Testis (tissue), 3 donors: ENCODE results near the gene ARL3. TPM values are rescaled to one million over a fixed set of nuclear protein-coding genes. Genes with fewer than 3 reads are reported as not detected.

Source experiments
- DNase-seq: peaks from one replicate; pipeline ENCODE4 v3.0.0-alpha.2; 2019
- H3K27ac ChIP-seq, 2 donors: fragments of 200-600 bp; sonication (generic); one replicate each; pipeline ENCODE4 v1.5.1; 2019
- H3K27me3 ChIP-seq: fragments of 200-600 bp; sonication (generic); one replicate; pipeline ENCODE4 v1.5.1; 2019
- H3K36me3 ChIP-seq: fragments of 200-600 bp; sonication (generic); one replicate; pipeline ENCODE4 v1.5.1; 2017; ENCODE audit warnings: low read depth; ENCODE audit errors: missing control alignments
- H3K4me1 ChIP-seq: fragments of 200-600 bp; sonication (generic); one replicate; pipeline ENCODE4 v1.5.1; 2019
- H3K4me3 ChIP-seq, 2 donors: fragments of 200-600 bp; sonication (generic); one replicate each; pipeline ENCODE4 v1.5.1; 2017 to 2019
- H3K9me3 ChIP-seq: fragments of 200-600 bp; sonication (generic); one replicate; pipeline ENCODE4 v1.5.1; 2017
- POLR2A ChIP-seq: fragments of 450-650 bp; IDR thresholded peaks from one replicate; pipeline ENCODE4 v1.6.1; 2017; ENCODE audit warnings: antibody characterized with exemption, mild to moderate bottlenecking, moderate library complexity
- WGBS, 2 donors: methylation state at CpG; one replicate each; pipeline ENCODE4 v1.1.5; 2018; 5-methylcytosine and 5-hydroxymethylcytosine counted together
- intact Hi-C: fragments of 100-400 bp; cut with DNase I; formaldehyde crosslinking; loops from one replicate; pipeline ENCODE4 v1.15.1; 2023; ENCODE audit warnings: low total_unique reads
- polyA plus RNA-seq: library from polyadenylated mRNA; stranded (reverse); fragments of 350-450 nt; fragmentation: Illumina TruSeq; extraction: RNeasy Lipid Tissue Mini Kit (QIAGEN cat#74804); gene quantifications from one replicate; pipeline ENCODE4 v1.2.3, GENCODE V29; 2014; ENCODE audit warnings: low read depth, low replicate concordance; ENCODE audit not compliant: insufficient read depth
- total RNA-seq, 2 donors: library from RNA; depleted of rRNA; stranded (reverse); fragments of >200 nt; gene quantifications; one replicate each; pipeline ENCODE4 v1.2.3, GENCODE V29; 2016
- TF ChIP-seq, protein P1 (sequence below), 3 experiments: fragments of 450-650 bp in 2 of 3; fragments of 200-600 bp in 1 of 3; sonication (generic) in 1 of 3; IDR thresholded peaks; one replicate each; pipeline ENCODE4 v1.5.1; 2016 to 2019; ENCODE audit warnings: antibody characterized with exemption in 3 of 3, mild to moderate bottlenecking in 2 of 3, moderate library complexity in 1 of 3

Gene ARL3
- total and polyA plus RNA-seq, 3 donors from 2014 or later: 10.8 to 25.2 (median 10.9) TPM

DNA sequence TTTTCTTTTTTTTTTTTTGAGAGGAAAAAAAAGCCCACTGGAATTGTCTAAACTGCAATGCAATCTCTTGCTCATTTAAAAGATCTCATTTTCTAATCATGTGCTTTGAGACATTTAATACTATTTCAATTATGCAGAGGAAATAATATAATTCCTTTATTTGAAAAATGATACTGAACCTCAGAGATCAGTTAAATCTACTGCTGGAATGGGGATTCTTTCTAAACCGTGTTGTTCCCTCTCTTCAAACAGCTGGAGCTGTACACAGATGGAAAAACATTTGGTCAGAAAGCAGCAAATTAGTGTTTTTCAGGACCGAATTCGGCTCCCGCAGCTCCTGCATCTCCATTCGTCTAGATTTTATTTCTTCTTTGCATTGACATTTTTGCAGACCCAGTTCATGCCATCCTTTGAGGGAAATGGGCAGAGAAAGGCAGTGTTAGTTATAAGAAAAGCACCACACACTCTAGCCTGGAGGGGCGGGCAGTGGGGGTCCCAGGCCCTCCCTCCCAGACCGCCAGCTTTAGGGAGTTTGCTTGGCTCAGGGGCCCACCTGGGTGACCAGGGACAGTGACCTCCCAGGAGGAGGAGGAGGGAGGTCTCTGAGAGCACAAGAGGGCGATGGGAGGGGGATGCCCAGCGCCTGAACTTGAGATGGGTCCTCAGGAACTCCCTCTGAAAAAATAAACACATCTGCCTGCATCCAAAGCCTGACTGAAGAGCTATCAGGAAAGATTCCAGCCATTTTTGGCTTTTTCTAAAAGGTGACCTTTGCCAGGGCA is 37.5 kb downstream of the ARL3 start:
- WGBS, 2 donors: 56 to 57% methylated on average over 9 of the region's 9 CpGs
- no peak for DNase-seq
- Histone ChIP-seq H3K27ac (peak overlapping the region; percentile 61 to 84), H3K4me3 (no peak overlapping the region), H3K36me3 (no peaks in the 10 kb centered on the region), H3K4me1 (peaks cover 70% of the 10 kb centered on the region), H3K9me3 (no peaks in the 10 kb centered on the region), H3K27me3 (no peaks in the 10 kb centered on the region)
- no peak for TF ChIP-seq POLR2A
- TF ChIP-seq, protein P1, sequence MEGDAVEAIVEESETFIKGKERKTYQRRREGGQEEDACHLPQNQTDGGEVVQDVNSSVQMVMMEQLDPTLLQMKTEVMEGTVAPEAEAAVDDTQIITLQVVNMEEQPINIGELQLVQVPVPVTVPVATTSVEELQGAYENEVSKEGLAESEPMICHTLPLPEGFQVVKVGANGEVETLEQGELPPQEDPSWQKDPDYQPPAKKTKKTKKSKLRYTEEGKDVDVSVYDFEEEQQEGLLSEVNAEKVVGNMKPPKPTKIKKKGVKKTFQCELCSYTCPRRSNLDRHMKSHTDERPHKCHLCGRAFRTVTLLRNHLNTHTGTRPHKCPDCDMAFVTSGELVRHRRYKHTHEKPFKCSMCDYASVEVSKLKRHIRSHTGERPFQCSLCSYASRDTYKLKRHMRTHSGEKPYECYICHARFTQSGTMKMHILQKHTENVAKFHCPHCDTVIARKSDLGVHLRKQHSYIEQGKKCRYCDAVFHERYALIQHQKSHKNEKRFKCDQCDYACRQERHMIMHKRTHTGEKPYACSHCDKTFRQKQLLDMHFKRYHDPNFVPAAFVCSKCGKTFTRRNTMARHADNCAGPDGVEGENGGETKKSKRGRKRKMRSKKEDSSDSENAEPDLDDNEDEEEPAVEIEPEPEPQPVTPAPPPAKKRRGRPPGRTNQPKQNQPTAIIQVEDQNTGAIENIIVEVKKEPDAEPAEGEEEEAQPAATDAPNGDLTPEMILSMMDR (IDR thresholded peaks at IDR 0.05): no peak
- intact Hi-C loops: no loop called here

DNA sequence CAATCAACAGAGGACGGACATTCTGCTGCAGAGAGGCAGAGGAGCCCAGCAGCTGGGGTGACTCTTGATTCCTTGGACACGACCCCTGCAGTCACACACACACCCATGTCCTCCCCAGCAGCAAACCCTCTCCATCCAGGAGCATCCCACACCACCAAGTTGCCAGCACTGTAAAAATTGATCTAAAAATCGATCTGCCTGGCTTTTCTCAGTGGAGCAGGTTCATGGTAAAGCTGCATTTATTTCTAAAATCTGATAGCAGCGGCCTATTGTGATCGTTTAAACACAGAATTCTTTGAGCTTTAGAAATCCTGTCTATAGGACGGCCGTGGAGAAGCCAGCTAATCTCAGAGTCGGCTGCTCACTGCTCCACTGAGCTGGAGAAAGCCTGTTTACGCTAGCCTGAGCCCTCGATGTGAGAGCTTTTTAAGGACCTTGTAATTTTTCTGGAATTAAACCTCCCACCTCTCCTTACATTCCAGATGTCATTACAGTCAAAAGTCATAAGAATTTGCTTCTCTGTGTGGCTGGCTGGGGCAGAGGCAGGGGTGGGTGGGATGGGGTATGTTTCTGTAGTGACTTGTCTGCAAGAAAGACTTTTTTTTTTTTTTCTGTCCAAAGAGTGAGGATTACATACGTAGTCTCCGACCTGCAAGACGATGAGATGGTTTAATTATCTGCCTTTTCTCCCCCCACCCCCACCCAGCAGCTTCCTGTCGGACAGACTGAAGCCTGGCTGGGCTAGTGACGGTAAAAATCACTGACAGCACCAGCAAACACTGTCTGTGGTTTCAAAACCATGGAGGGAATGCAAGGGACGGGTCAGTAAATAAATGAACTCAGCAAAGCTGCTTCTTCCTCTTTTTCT is 38.3 kb downstream of the ARL3 start:
- no peaks in the 10 kb centered on the region for H3K9me3 ChIP-seq
- no peaks in the 10 kb centered on the region for H3K27me3 ChIP-seq
- WGBS, 2 donors: 34 to 54% methylated on average over 16 of the region's 16 CpGs
- intact Hi-C loops: no loop called here
- H3K4me1 ChIP-seq: peaks cover 74% of the 10 kb centered on the region
- no peak overlapping the region for H3K4me3 ChIP-seq
- peak overlapping the region; percentile 61 to 84 for H3K27ac ChIP-seq
- no peak for DNase-seq
- TF ChIP-seq POLR2A: no peak
- TF ChIP-seq, protein P1 (IDR thresholded peaks at IDR 0.05): no peak
- H3K36me3 ChIP-seq: no peaks in the 10 kb centered on the region

DNA sequence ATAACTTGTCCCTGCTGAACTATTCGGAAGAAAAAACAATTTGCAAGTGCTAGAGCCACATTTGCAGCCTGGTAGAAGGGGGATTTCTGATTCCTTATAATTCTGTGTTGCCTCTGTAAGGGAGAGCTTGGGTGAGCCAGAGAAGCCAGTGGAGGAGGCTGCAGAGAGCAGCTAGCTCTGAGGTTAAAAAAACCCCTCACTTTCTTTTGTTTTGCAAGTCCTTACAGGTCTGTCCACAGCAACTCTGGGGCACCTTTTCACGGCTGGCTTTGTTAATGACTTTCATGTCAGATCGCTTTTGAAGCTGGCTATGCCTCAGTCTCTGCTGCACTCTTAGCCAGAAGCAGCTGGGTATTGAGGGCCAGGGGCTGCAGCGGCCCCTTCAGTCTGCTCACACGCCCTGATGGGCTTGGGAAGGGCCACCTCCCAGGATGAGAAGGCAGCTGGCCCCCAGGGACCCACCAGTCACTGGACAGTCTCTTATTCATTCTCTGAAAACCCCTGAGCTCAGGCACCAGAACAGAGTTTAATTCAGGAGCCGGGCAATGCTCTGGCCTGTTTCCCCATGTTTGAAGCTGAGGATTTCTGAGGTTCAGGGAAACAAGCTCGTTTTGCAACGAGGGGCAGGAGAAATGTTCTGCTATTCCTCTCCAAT is 39.1 kb downstream of the ARL3 start:
- Histone ChIP-seq H3K4me3 (no peak overlapping the region), H3K36me3 (no peaks in the 10 kb centered on the region), H3K27me3 (no peaks in the 10 kb centered on the region), H3K4me1 (peaks cover 76% of the 10 kb centered on the region), H3K9me3 (no peaks in the 10 kb centered on the region), H3K27ac (peak overlapping the region; percentile 61 to 84)
- WGBS, 2 donors: 48 to 66% methylated on average over 8 of the region's 8 CpGs
- TF ChIP-seq POLR2A: no peak
- TF ChIP-seq, protein P1 (IDR thresholded peaks at IDR 0.05): no peak
- intact Hi-C loops: no loop called here
- no peak for DNase-seq

DNA sequence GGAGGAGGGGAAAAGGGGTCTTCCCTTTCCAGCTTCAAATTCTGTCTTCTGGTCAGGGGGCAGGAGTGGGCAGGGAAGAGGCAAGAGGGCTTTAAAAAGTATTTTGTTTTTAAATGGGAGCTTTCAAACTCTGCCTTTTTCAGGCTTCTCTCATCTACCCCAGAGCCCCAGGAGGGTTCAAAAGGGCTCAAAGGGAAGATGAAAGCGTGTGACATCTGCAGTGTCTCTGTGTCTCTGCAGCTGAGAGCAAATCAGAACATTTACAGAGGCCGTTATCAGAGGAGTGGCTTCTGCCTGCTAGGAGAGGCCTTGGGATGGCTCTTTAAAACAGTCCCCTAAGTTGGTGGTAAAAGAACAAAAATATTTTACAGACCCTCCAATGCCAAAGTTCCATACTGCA is 39.6 kb downstream of the ARL3 start:
- TF ChIP-seq, protein P1 (IDR thresholded peaks at IDR 0.05): no peak
- no peak for TF ChIP-seq POLR2A
- Histone ChIP-seq H3K27me3 (no peaks in the 10 kb centered on the region), H3K27ac (peak overlapping the region; percentile 46 to 84), H3K9me3 (no peaks in the 10 kb centered on the region), H3K4me1 (peaks cover 76% of the 10 kb centered on the region), H3K4me3 (no peak overlapping the region), H3K36me3 (no peaks in the 10 kb centered on the region)
- no peak for DNase-seq
- intact Hi-C loops: no loop called here
- 14 to 28% methylated on average over 2 of the region's 2 CpGs for WGBS, 2 donors
